ENCODE results near the gene KIAA0232. TPM values are rescaled to one million over a fixed set of nuclear protein-coding genes. Genes with fewer than 3 reads are reported as not detected.
A peak's percentile ranks its signal among the peaks of the same experiment; 100 is the strongest.

Gene KIAA0232
- total RNA-seq, 4 donors from 2014 or later: 19.2 to 52.1 (median 24.6) TPM

DNA sequence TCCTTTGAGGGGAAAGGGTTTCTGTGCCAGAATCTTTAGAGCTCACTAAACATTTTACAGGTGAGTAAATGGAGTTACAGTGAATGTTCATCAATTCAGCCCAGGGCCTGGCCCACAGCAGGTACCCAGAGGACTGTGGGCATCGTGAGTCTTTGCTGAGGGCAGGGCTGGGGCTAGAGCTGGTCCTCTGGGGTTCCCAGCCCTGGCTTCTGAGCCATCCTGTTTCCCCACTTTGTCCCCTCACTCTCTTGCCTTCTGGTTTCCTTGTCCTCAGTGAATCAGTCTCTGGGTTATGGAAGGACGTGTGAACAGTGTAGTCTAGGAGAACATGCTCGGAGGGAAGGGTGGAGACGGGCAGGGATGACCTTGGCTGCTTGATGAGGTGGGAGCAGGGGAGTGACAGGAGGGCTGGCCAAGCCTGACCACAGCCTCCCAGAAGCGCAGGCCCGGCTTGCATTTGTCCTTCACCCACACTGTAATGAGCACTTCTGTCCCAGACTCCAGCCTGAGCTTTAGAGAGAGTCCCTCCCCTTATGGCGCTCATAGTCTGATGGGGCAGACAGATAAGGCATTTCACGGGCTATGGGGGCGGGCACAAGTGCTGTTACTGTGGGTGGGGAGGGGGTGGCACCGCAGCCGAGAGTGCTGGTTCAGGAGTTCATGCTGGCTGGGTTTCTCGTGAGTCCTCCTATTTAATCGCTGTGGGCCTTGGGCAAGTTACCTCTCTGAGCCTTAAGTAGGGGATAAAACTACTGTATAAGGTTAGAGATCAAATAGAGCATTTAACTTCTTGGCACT, 144.4 kb downstream of the KIAA0232 start:
- DNase-seq (ENCODE audit: low spot score in 2 of 2): peak in 1 of 2 donors; percentile 63
- WGBS, 2 donors: 50 to 67% methylated on average over 12 to 13 of the region's 13 CpGs
- intact Hi-C loops (cut with DNase I; ENCODE audit: low total_unique reads): no loop called here
- H3K4me3 ChIP-seq (ENCODE audit: low read depth, poor library complexity, severe bottlenecking): no peak overlapping the region
- TF ChIP-seq, protein P1, sequence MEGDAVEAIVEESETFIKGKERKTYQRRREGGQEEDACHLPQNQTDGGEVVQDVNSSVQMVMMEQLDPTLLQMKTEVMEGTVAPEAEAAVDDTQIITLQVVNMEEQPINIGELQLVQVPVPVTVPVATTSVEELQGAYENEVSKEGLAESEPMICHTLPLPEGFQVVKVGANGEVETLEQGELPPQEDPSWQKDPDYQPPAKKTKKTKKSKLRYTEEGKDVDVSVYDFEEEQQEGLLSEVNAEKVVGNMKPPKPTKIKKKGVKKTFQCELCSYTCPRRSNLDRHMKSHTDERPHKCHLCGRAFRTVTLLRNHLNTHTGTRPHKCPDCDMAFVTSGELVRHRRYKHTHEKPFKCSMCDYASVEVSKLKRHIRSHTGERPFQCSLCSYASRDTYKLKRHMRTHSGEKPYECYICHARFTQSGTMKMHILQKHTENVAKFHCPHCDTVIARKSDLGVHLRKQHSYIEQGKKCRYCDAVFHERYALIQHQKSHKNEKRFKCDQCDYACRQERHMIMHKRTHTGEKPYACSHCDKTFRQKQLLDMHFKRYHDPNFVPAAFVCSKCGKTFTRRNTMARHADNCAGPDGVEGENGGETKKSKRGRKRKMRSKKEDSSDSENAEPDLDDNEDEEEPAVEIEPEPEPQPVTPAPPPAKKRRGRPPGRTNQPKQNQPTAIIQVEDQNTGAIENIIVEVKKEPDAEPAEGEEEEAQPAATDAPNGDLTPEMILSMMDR (IDR thresholded peaks at IDR 0.05): no peak
- TF ChIP-seq POLR2A (IDR thresholded peaks at IDR 0.05): no peak

DNA sequence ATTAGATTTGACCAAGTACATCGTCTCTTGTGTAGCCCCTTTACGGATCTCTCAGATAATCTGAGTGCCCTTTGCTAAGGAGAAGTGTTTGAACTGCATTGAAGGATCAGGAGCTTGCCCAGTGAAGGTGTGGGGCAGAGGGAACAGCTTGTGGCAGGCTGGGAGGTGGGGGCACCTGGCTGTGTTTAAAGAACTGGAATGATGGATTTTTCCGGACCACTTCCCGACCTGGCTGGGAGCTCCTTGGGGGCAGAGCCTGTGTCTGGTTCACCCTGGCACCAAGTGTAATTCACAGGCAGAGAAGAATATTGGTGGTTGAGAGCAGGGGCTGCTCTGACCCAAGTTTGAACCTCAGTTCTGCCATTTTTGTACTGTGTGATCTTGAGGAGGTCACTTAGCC, 145.6 kb downstream of the KIAA0232 start:
- DNase-seq (ENCODE audit: low spot score in 2 of 2): no peak
- TF ChIP-seq, protein P1 (IDR thresholded peaks at IDR 0.05): no peak
- TF ChIP-seq POLR2A (IDR thresholded peaks at IDR 0.05): no peak
- intact Hi-C loops (cut with DNase I; ENCODE audit: low total_unique reads): no loop called here
- no peak overlapping the region for H3K4me3 ChIP-seq (ENCODE audit: low read depth, poor library complexity, severe bottlenecking)
- WGBS, 2 donors: 93 to 95% methylated on average over 4 of the region's 4 CpGs

DNA sequence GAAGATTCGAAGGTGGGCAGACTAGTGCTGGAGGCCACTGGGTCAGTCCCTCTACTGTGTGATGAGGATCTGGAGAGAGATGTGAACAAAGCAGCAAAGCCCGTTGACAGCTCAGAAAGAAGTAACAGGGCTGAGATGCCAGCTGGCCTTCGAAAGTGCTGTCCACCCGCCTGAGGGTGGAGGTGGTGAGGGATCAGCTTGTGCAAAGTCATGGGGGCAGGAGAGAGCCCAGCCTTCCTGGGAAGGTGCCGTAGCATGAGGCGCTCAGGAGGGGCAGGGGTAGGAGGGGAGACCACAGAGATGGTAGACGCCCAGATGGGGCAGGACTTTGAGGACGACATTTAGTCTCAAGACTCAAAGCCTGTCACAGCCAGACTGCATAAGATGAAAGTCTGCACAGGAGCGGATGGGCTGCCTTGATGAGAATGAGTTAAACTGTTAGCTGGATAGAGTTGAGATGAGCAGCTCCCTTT, 146.8 kb downstream of the KIAA0232 start:
- intact Hi-C loops (cut with DNase I; ENCODE audit: low total_unique reads): no loop called here
- DNase-seq (ENCODE audit: low spot score in 2 of 2): no peak
- WGBS, 2 donors: 73 to 82% methylated on average over 9 of the region's 9 CpGs
- no peak overlapping the region for H3K4me3 ChIP-seq (ENCODE audit: low read depth, poor library complexity, severe bottlenecking)
- no peak for TF ChIP-seq POLR2A (IDR thresholded peaks at IDR 0.05)
- TF ChIP-seq, protein P1 (IDR thresholded peaks at IDR 0.05): no peak

DNA sequence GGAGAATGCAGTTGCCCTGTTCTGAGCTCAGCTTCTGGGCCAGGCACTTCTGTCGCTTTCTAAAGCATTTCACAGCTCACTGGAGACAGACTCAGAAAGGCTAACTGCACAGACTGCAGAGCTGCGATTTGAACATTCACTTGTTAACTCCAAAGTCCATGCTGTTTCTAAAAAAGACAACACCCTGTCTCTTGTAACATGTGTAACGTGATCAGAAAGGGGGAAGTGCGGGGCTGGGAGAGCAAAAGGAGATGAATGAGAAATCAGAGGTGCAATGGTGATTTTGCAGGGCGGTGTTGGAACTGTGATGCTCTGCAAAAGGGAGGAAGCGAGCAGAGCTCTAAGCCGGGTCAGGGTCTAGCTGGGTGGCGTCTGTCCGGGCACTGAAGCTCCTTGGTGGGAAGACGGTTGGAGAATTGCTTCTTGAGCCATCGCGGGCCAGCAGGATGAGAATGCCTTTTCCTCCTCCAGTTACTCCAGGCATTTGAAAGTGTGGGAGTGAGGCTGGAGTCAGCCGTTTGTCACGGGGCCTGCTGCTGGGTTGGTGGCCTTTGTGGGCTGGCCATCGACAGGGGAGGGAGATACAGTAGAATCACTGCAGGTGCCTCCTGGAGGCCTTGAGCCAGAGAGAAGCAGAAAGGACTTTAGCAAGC, 147.4 kb downstream of the KIAA0232 start:
- intact Hi-C loops (cut with DNase I; ENCODE audit: low total_unique reads): no loop called here
- H3K4me3 ChIP-seq (ENCODE audit: low read depth, poor library complexity, severe bottlenecking): no peak overlapping the region
- TF ChIP-seq, protein P1 (IDR thresholded peaks at IDR 0.05): no peak
- no peak for TF ChIP-seq POLR2A (IDR thresholded peaks at IDR 0.05)
- WGBS, 2 donors: 76% methylated on average over 15 of the region's 15 CpGs
- DNase-seq (ENCODE audit: low spot score in 2 of 2): no peak

DNA sequence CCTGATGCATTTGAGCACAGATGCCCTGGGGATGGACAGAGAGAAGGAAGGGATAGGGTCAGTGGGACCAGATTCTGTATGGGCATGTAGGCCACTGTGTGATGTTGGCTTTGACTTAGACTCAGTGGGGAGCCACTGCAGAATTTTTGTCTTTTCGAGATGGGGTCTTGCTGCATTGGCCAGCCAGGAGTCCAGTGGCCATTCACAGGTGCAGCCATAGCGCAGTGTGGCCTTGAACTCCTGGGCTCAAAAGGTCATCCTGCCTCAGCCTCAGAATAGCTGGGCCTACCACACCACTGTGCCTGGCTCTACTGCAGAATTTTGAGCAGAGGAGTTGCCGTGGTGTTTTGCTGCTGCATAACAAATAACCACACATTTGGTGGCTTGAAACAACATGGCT, 149.9 kb downstream of the KIAA0232 start:
- no peak overlapping the region for H3K4me3 ChIP-seq (ENCODE audit: low read depth, poor library complexity, severe bottlenecking)
- TF ChIP-seq, protein P1 (IDR thresholded peaks at IDR 0.05): no peak
- TF ChIP-seq POLR2A (IDR thresholded peaks at IDR 0.05): no peak
- 94 to 100% methylated on average over 2 to 3 of the region's 3 CpGs for WGBS, 2 donors
- DNase-seq (ENCODE audit: low spot score in 2 of 2): no peak
- intact Hi-C loops (cut with DNase I; ENCODE audit: low total_unique reads): no loop called here
